ENCODE measurements around the gene ZNF605.

The ZNF605 gene

GRCh38 chr12:132976870-132977269, 20.8 kb upstream of the ZNF605 start:
- peak; percentile 49; the same call in 1 of the 2 replicates for TF ChIP-seq RAD21 (IDR thresholded peaks at IDR 0.05; ENCODE audit: low read depth)

DNA sequence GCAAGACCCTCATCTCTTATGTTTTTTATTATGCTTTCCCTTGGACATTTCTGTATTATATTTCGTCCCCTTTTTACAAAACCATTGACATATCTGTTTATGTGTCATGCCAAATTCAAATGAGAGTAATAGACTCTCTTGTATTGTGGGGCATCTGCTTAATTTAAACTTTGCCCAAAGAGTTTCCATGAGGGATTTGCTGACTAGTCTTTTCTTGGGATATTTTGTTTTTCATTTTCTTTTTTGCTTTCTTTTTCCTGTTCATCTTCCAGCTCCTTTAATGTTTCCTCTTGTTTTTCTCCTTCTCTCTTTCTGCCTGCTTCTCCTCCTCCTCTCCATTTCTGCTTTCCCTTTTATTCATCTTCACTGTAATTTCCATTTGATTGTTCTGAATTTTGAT, 16.3 kb upstream of the ZNF605 start:
- TF ChIP-seq, protein P1, sequence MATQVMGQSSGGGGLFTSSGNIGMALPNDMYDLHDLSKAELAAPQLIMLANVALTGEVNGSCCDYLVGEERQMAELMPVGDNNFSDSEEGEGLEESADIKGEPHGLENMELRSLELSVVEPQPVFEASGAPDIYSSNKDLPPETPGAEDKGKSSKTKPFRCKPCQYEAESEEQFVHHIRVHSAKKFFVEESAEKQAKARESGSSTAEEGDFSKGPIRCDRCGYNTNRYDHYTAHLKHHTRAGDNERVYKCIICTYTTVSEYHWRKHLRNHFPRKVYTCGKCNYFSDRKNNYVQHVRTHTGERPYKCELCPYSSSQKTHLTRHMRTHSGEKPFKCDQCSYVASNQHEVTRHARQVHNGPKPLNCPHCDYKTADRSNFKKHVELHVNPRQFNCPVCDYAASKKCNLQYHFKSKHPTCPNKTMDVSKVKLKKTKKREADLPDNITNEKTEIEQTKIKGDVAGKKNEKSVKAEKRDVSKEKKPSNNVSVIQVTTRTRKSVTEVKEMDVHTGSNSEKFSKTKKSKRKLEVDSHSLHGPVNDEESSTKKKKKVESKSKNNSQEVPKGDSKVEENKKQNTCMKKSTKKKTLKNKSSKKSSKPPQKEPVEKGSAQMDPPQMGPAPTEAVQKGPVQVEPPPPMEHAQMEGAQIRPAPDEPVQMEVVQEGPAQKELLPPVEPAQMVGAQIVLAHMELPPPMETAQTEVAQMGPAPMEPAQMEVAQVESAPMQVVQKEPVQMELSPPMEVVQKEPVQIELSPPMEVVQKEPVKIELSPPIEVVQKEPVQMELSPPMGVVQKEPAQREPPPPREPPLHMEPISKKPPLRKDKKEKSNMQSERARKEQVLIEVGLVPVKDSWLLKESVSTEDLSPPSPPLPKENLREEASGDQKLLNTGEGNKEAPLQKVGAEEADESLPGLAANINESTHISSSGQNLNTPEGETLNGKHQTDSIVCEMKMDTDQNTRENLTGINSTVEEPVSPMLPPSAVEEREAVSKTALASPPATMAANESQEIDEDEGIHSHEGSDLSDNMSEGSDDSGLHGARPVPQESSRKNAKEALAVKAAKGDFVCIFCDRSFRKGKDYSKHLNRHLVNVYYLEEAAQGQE (IDR thresholded peaks at IDR 0.05; ENCODE audit: low read depth), result no peak
- no peak for TF ChIP-seq RAD21 (IDR thresholded peaks at IDR 0.05; ENCODE audit: low read depth)
- TF ChIP-seq CREB1 (IDR thresholded peaks at IDR 0.05; ENCODE audit: low read depth), result no peak
- TF ChIP-seq FOXM1 (IDR thresholded peaks at IDR 0.05; ENCODE audit: borderline replicate concordance, low read depth), result no peak
- no peak for TF ChIP-seq TEAD4 (IDR thresholded peaks at IDR 0.05)
- no peak for TF ChIP-seq TCF12 (IDR thresholded peaks at IDR 0.05; ENCODE audit: low read depth)
- TF ChIP-seq YY1 (IDR thresholded peaks at IDR 0.05; ENCODE audit: low read depth), result no peak
- TF ChIP-seq EP300 (IDR thresholded peaks at IDR 0.05; ENCODE audit: borderline replicate concordance), result no peak
- TF ChIP-seq MAX (IDR thresholded peaks at IDR 0.05), result no peak
- TF ChIP-seq TAF1 (IDR thresholded peaks at IDR 0.05; ENCODE audit: low read depth), result no peak
- TF ChIP-seq EGR1 (IDR thresholded peaks at IDR 0.05), result no peak
- no peak for TF ChIP-seq CEBPB (IDR thresholded peaks at IDR 0.05)

DNA sequence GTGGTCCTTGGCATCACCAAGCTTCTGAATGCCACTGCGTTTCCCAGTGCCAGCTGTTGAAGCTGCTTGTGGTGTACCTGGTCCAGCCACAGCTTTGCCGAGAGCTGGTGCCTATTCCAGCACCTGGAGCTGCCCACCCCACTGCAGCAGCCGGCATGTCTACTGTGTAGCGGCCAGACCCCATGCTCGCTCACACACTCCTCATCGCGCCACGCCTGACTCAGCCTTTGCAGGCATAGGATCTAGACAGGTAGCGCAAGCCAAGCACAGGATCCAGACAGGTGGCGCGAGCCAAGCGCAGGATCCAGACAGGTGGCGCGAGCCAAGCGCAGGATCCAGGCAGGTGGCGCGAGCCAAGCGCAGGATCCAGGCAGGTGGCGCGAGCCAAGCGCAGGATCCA, 11.6 kb upstream of the ZNF605 start:
- TF ChIP-seq, protein P2, sequence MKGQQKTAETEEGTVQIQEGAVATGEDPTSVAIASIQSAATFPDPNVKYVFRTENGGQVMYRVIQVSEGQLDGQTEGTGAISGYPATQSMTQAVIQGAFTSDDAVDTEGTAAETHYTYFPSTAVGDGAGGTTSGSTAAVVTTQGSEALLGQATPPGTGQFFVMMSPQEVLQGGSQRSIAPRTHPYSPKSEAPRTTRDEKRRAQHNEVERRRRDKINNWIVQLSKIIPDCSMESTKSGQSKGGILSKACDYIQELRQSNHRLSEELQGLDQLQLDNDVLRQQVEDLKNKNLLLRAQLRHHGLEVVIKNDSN (IDR thresholded peaks at IDR 0.05), result no peak
- no peak for TF ChIP-seq TEAD4 (IDR thresholded peaks at IDR 0.05)
- no peak for TF ChIP-seq FOXM1 (IDR thresholded peaks at IDR 0.05; ENCODE audit: borderline replicate concordance, low read depth)
- TF ChIP-seq CREB1 (IDR thresholded peaks at IDR 0.05; ENCODE audit: low read depth), result no peak
- no peak for TF ChIP-seq NFIC (IDR thresholded peaks at IDR 0.05)
- TF ChIP-seq, protein P1 (IDR thresholded peaks at IDR 0.05; ENCODE audit: low read depth), result no peak
- TF ChIP-seq CEBPB (IDR thresholded peaks at IDR 0.05), result no peak
- TF ChIP-seq RAD21 (IDR thresholded peaks at IDR 0.05; ENCODE audit: low read depth), result no peak
- TF ChIP-seq EP300 (IDR thresholded peaks at IDR 0.05; ENCODE audit: borderline replicate concordance), result no peak
- TF ChIP-seq MAX (IDR thresholded peaks at IDR 0.05), result no peak
- TF ChIP-seq ZBTB7A (IDR thresholded peaks at IDR 0.05; ENCODE audit: low read depth), result no peak
- TF ChIP-seq TCF12 (IDR thresholded peaks at IDR 0.05; ENCODE audit: low read depth), result no peak
- TF ChIP-seq TAF1 (IDR thresholded peaks at IDR 0.05; ENCODE audit: low read depth), result no peak
- TF ChIP-seq YY1 (IDR thresholded peaks at IDR 0.05; ENCODE audit: low read depth), result no peak
- no peak for TF ChIP-seq EGR1 (IDR thresholded peaks at IDR 0.05)

DNA sequence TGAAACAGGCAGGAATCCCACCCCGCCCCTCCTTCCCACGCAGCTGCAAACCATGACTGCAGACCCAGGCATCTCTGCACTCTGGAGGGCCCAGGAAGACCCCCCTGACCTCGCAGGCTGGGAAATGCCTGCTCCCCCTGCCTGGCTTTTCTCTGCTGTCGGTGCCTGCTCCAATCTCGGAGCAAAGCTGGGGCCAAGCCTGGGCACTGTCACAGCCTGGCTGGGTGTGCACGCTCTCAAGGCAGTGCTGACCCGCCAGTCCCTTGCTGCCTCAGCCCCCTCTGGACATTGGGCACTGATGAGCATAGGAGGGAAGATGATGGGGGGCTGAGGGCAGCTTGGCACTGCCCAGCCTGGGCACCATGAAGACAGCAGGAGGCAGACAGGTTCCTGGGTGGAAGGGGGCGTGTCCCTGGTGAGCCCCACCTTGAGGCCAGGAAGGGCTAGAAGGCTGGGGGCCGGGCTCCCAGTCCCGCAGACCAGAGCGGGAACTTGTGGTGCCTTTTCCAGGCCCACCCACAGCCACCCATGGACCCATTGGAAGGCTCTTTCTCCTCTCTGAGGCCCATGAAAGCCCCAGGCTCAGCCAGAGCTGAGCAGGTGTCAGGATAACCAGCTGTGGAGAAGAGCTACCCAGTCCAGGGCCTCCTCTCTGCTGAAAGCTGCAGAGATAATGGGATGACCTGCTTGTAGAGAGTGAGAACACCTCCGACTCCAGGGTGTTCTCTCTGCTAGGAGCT, 10.7 kb upstream of the ZNF605 start:
- TF ChIP-seq MAX (IDR thresholded peaks at IDR 0.05) (no peak), EP300 (IDR thresholded peaks at IDR 0.05; ENCODE audit: borderline replicate concordance) (no peak), ZBTB7A (IDR thresholded peaks at IDR 0.05; ENCODE audit: low read depth) (no peak), TCF12 (IDR thresholded peaks at IDR 0.05; ENCODE audit: low read depth) (no peak), CREB1 (IDR thresholded peaks at IDR 0.05; ENCODE audit: low read depth) (no peak), EGR1 (IDR thresholded peaks at IDR 0.05) (no peak), NFIC (IDR thresholded peaks at IDR 0.05) (no peak), YY1 (IDR thresholded peaks at IDR 0.05; ENCODE audit: low read depth) (no peak), RAD21 (IDR thresholded peaks at IDR 0.05; ENCODE audit: low read depth) (no peak), TAF1 (IDR thresholded peaks at IDR 0.05; ENCODE audit: low read depth) (no peak), CEBPB (IDR thresholded peaks at IDR 0.05) (no peak)
- TF ChIP-seq, protein P2 (IDR thresholded peaks at IDR 0.05), result no peak
- TF ChIP-seq, protein P1 (IDR thresholded peaks at IDR 0.05; ENCODE audit: low read depth), result no peak
